ENCODE measurements around the gene C6orf89. TPM values are rescaled to one million over a fixed set of nuclear protein-coding genes. Genes with fewer than 3 reads are reported as not detected.

Gene C6orf89
- total RNA-seq, 1 experiment from 2014 or later, result 36.9 TPM

DNA sequence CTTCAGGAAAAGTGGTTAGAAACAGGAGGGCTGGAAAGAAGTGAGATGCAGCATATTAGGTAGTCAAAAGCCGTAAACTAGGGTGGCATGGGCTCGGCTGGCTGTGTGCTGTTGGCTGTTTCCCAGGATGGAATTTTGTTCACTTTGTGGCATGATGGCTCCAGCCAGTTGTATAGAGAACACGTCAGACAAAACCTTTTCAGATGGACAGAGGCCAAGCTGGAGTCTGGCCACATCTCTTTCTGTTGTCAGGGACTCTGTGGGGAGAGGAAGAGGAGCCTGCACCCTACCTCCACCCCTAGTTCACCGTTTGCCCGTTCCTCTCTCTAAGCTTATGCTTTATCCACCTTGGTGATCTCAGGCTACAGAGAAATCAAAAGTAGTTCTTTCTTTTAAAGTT lies 22.0 kb downstream of the C6orf89 start:
- Mint-ChIP-seq H3K4me3 (ENCODE audit: unreplicated experiment) (no peak overlapping the region), H3K27ac (ENCODE audit: low read depth, unreplicated experiment) (no peak overlapping the region), H3K27me3 (ENCODE audit: insufficient read depth, unreplicated experiment) (no peaks in the 10 kb centered on the region), H3K36me3 (ENCODE audit: insufficient read depth, unreplicated experiment) (peaks cover 88% of the 10 kb centered on the region), H3K4me1 (ENCODE audit: insufficient read depth, unreplicated experiment) (peaks cover 12% of the 10 kb centered on the region), H3K9me3 (ENCODE audit: unreplicated experiment) (no peaks in the 10 kb centered on the region)
- intact Hi-C loops (cut with micrococcal nuclease), result no loop called here
- CTCF ChIA-PET, result interaction anchor here (3.5 kb wide), 1 partner anchor 110 kb away, joined by 14 read pairs; no protein-coding TSS in a partner anchor
- BruUV-seq (replicated peaks), result no TSS peak
- POLR2A ChIA-PET, result no interaction called here
- DNase-seq (ENCODE audit: unreplicated experiment), result no peak
- TF ChIP-seq, protein P1, sequence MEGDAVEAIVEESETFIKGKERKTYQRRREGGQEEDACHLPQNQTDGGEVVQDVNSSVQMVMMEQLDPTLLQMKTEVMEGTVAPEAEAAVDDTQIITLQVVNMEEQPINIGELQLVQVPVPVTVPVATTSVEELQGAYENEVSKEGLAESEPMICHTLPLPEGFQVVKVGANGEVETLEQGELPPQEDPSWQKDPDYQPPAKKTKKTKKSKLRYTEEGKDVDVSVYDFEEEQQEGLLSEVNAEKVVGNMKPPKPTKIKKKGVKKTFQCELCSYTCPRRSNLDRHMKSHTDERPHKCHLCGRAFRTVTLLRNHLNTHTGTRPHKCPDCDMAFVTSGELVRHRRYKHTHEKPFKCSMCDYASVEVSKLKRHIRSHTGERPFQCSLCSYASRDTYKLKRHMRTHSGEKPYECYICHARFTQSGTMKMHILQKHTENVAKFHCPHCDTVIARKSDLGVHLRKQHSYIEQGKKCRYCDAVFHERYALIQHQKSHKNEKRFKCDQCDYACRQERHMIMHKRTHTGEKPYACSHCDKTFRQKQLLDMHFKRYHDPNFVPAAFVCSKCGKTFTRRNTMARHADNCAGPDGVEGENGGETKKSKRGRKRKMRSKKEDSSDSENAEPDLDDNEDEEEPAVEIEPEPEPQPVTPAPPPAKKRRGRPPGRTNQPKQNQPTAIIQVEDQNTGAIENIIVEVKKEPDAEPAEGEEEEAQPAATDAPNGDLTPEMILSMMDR (IDR thresholded peaks at IDR 0.05; ENCODE audit: unreplicated experiment), result no peak

DNA sequence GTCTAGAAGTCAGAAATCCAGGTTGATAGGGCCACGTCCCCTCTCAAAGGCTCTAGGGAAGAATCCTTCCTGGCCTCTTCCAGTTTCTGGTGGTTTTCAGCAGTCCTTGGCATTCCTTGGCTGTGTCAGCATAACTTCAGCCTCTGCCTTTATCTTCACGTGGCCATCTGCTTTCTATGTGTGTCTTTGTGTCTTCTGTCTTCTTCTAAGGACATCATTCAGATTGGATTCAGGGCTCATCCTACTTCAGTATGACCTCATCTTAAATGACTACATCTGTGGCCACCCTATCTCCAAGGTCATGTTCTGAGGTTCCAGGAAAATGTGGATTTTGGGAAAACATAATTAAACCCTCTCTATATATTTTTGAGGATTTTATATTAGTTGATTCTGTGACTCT lies 23.0 kb downstream of the C6orf89 start:
- intact Hi-C loops (cut with micrococcal nuclease), result no loop called here
- H3K36me3 Mint-ChIP-seq (ENCODE audit: insufficient read depth, unreplicated experiment), result peaks cover 78% of the 10 kb centered on the region
- TF ChIP-seq, protein P1 (IDR thresholded peaks at IDR 0.05; ENCODE audit: unreplicated experiment), result no peak
- DNase-seq (ENCODE audit: unreplicated experiment), result no peak
- no peaks in the 10 kb centered on the region for H3K9me3 Mint-ChIP-seq (ENCODE audit: unreplicated experiment)
- no peak overlapping the region for H3K4me3 Mint-ChIP-seq (ENCODE audit: unreplicated experiment)
- no TSS peak for BruUV-seq (replicated peaks)
- H3K27me3 Mint-ChIP-seq (ENCODE audit: insufficient read depth, unreplicated experiment), result no peaks in the 10 kb centered on the region
- no peak overlapping the region for H3K27ac Mint-ChIP-seq (ENCODE audit: low read depth, unreplicated experiment)
- H3K4me1 Mint-ChIP-seq (ENCODE audit: insufficient read depth, unreplicated experiment), result peaks cover 20% of the 10 kb centered on the region
- ChIA-PET CTCF (no interaction called here), POLR2A (interaction anchor here (0.7 kb wide), 1 partner anchor 14 kb away, joined by 5 read pairs; no protein-coding TSS in a partner anchor)

DNA sequence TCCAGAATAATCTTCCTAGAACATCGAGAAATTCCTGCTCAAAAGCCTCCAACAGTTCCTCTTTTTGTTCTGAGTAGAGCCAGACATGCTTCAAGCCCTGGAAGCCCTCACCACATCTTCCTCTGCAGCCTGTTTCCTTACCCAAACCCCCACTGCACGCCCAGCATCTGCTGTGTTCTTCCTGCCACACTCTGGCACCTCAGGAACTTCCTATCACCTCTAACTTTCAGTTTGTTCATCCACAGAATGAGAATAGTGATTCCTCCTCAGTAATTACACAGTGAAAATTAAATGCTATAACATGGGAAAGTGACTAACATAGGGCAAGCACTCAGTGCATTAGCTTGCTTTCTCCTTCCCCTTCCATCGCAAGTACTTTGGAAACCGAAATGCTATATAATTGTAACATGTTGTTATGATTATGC lies 26.3 kb downstream of the C6orf89 start:
- H3K27me3 Mint-ChIP-seq (ENCODE audit: insufficient read depth, unreplicated experiment), result no peaks in the 10 kb centered on the region
- BruUV-seq (replicated peaks), result no TSS peak
- intact Hi-C loops (cut with micrococcal nuclease), result loop anchor here (1.0 kb wide), 2 partner anchors 106 to 146 kb away; no protein-coding TSS in a partner anchor
- peaks cover 27% of the 10 kb centered on the region for H3K4me1 Mint-ChIP-seq (ENCODE audit: insufficient read depth, unreplicated experiment)
- TF ChIP-seq, protein P1 (IDR thresholded peaks at IDR 0.05; ENCODE audit: unreplicated experiment), result no peak
- POLR2A ChIA-PET, result interaction anchor here (0.7 to 2.2 kb wide), 4 partner anchors 20 to 75 kb away, joined by 3 to 7 read pairs (median 4); partner anchors contain the start of genes C6orf89 and MTCH1
- peaks cover 79% of the 10 kb centered on the region for H3K36me3 Mint-ChIP-seq (ENCODE audit: insufficient read depth, unreplicated experiment)
- H3K4me3 Mint-ChIP-seq (ENCODE audit: unreplicated experiment), result no peak overlapping the region
- no peak for DNase-seq (ENCODE audit: unreplicated experiment)
- CTCF ChIA-PET, result interaction anchor here (0.6 to 1.1 kb wide), 4 partner anchors 17 to 106 kb away, joined by 3 to 9 read pairs (median 3); partner anchors contain the start of gene PPIL1
- no peak overlapping the region for H3K27ac Mint-ChIP-seq (ENCODE audit: low read depth, unreplicated experiment)
- H3K9me3 Mint-ChIP-seq (ENCODE audit: unreplicated experiment), result no peaks in the 10 kb centered on the region

DNA sequence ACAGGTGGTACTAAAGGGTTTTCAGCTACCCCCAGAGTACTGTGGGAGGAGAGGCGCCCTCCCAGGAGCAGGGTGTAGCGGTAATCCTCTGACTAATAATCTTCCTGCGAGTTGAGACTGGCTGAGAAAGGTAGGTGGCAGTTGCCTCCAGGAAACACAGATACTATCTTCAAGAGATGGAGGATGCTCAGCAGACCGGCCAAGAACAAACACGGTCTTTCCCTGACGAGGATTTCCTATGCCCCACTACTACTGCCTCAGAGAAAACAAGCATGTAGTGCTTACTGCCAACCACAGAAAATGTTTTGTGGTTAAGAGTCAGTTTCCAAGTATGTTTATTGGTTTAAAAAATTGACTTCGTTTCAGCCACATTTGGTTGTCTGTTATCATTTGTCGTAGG lies 26.8 kb downstream of the C6orf89 start:
- TF ChIP-seq, protein P1 (IDR thresholded peaks at IDR 0.05; ENCODE audit: unreplicated experiment), result no peak
- no peaks in the 10 kb centered on the region for H3K27me3 Mint-ChIP-seq (ENCODE audit: insufficient read depth, unreplicated experiment)
- no peaks in the 10 kb centered on the region for H3K9me3 Mint-ChIP-seq (ENCODE audit: unreplicated experiment)
- intact Hi-C loops (cut with micrococcal nuclease), result loop anchor here (1.0 kb wide), 2 partner anchors 106 to 146 kb away; no protein-coding TSS in a partner anchor
- no TSS peak for BruUV-seq (replicated peaks)
- H3K27ac Mint-ChIP-seq (ENCODE audit: low read depth, unreplicated experiment), result no peak overlapping the region
- no peak overlapping the region for H3K4me3 Mint-ChIP-seq (ENCODE audit: unreplicated experiment)
- ChIA-PET CTCF (interaction anchor here (0.6 to 1.1 kb wide), 3 partner anchors 17 to 105 kb away, joined by 3 to 9 read pairs (median 3); no protein-coding TSS in a partner anchor), POLR2A (interaction anchor here (0.6 to 2.2 kb wide), 5 partner anchors 20 to 74 kb away, joined by 3 to 7 read pairs (median 3); partner anchors contain the start of genes C6orf89 and MTCH1)
- peaks cover 79% of the 10 kb centered on the region for H3K36me3 Mint-ChIP-seq (ENCODE audit: insufficient read depth, unreplicated experiment)
- DNase-seq (ENCODE audit: unreplicated experiment), result peak; percentile 76
- H3K4me1 Mint-ChIP-seq (ENCODE audit: insufficient read depth, unreplicated experiment), result peaks cover 27% of the 10 kb centered on the region
